Psoas muscle (tissue), 8 donors: Measurements from ENCODE around the gene RAD51B. TPM values are rescaled to one million over a fixed set of nuclear protein-coding genes. Genes with fewer than 3 reads are reported as not detected.

ENCODE experiments used
- ATAC-seq, 4 donors: fragments of 200-7000 bp; cut with Tn5 transposase; one replicate each; pipeline ENCODE4 v1.9.1; 2020; ENCODE audit warnings: moderate library complexity in 3 of 4, mild to moderate bottlenecking in 2 of 4
- DNase-seq, 2 donors: peaks; one replicate each; pipeline ENCODE4 v3.0.0-alpha.2; 2020
- H3K27ac ChIP-seq: fragments of 200-600 bp; one replicate; pipeline ENCODE4 v1.8.0; 2022
- H3K27me3 ChIP-seq, 3 donors: fragments of 200-600 bp in 1 of 3; one replicate each; pipeline versions ENCODE4 v1.6.1 to v1.8.0; 2013 to 2022; ENCODE audit warnings: low read length in 2 of 3, mild to moderate bottlenecking in 2 of 3, moderate library complexity in 1 of 3; ENCODE audit not compliant: insufficient read depth in 3 of 3
- H3K36me3 ChIP-seq, 2 donors: fragments of 200-600 bp in 1 of 2; one replicate each; pipeline versions ENCODE4 v1.6.1 to v1.8.0; 2013 to 2022; ENCODE audit warnings: low read depth in 1 of 2, mild to moderate bottlenecking in 1 of 2, moderate library complexity in 1 of 2; ENCODE audit not compliant: insufficient read depth in 1 of 2
- H3K4me1 ChIP-seq: fragments of 200-600 bp; one replicate; pipeline ENCODE4 v1.8.0; 2022
- H3K4me3 ChIP-seq: fragments of 200-600 bp; one replicate; pipeline ENCODE4 v1.8.0; 2022; ENCODE audit warnings: mild to moderate bottlenecking
- H3K9me3 ChIP-seq: fragments of 200-600 bp; one replicate; pipeline ENCODE4 v1.8.0; 2022
- CTCF ChIP-seq: fragments of 200-600 bp; IDR thresholded peaks from one replicate; pipeline ENCODE4 v1.8.0; 2022; ENCODE audit warnings: antibody characterized with exemption
- WGBS, 3 donors: extraction: QIAGEN DNeasy Blood & Tissue Kit; methylation state at CpG; one replicate each; pipeline versions ENCODE4 v1.1.6 to v1.1.7; 2013; 5-methylcytosine and 5-hydroxymethylcytosine counted together
- intact Hi-C, 2 donors: fragments of 100-400 bp; cut with DNase I; formaldehyde crosslinking; loops; one replicate each; pipeline versions ENCODE4 v1.11.0 to v1.14.2; 2022
- polyA plus RNA-seq, 3 donors: library from polyadenylated mRNA; stranded (reverse); fragments of 200-250 nt; gene quantifications; one replicate each; pipeline ENCODE4 v1.2.3, GENCODE V29; 2013
- total RNA-seq, 4 donors: library from RNA; stranded (reverse); fragmentation: NEBNext Ultra II Directional in 2 of 4; extraction: Animal tissue kit (Norgen Biotek cat#: 25700) in 2 of 4; gene quantifications; one replicate each; pipeline versions ENCODE4 v1.2.1 to v1.2.4, GENCODE V29; 2021 to 2023
- donor health status: healthy with polysubstance abuse.
- donor health status: DM: no; HTN: no; CAD: no; lungs with moderate emphysema.
- donor health status: Bipolar disorder and iron deficiency.
- donor health status: healthy.
- donor health status: DM: yes; HTN: yes; CAD: no.
- donor health status: DM: no; HTN: no; CAD: no.
- donor health status: DM: no; HTN: no; CAD: no.
- donor health status: DM: yes; HTN: yes; CAD: no.

The RAD51B gene
- total and polyA plus RNA-seq, 7 donors: 0.60 to 7.2 (median 2.2) TPM

GRCh38 chr14:68564826-68565759 lies 745.5 kb downstream of the RAD51B start:
- intact Hi-C loops: no loop called here

GRCh38 chr14:68566075-68566474 lies 746.5 kb downstream of the RAD51B start:
- DNase-seq: no peak
- Histone ChIP-seq H3K4me1 (peaks cover 25% of the 10 kb centered on the region), H3K27me3 (no peaks in the 10 kb centered on the region), H3K4me3 (no peak overlapping the region), H3K27ac (no peak overlapping the region), H3K9me3 (no peaks in the 10 kb centered on the region), H3K36me3 (no peaks in the 10 kb centered on the region)
- TF ChIP-seq CTCF: no peak
- intact Hi-C loops: no loop called here
- no peak for ATAC-seq
- 81 to 86% (median 81%) methylated on average over 2 of the region's 2 CpGs for WGBS, 3 donors

More at GRCh38 chr14:68564826-68565759, 745.5 kb downstream of the RAD51B start:
- WGBS, 3 donors: 70 to 79% (median 77%) methylated on average over 8 of the region's 8 CpGs
- H3K4me1 ChIP-seq: peaks cover 25% of the 10 kb centered on the region
- no peak for DNase-seq
- H3K27me3 ChIP-seq: no peaks in the 10 kb centered on the region
- peak in 2 of 4 donors; percentile 14 to 26 for ATAC-seq
- H3K27ac ChIP-seq: peak overlapping the region; percentile 76
- H3K9me3 ChIP-seq: no peaks in the 10 kb centered on the region
- no peaks in the 10 kb centered on the region for H3K36me3 ChIP-seq
- TF ChIP-seq CTCF: no peak
- H3K4me3 ChIP-seq: no peak overlapping the region

GRCh38 chr14:68568907-68569897 lies 749.6 kb downstream of the RAD51B start:
- H3K4me3 ChIP-seq: no peak overlapping the region
- H3K27ac ChIP-seq: peak overlapping the region; percentile 30
- no peaks in the 10 kb centered on the region for H3K9me3 ChIP-seq
- no peak for TF ChIP-seq CTCF
- DNase-seq (no peak), ATAC-seq (no peak)
- intact Hi-C loops: no loop called here
- no peaks in the 10 kb centered on the region for H3K36me3 ChIP-seq
- no peaks in the 10 kb centered on the region for H3K27me3 ChIP-seq
- H3K4me1 ChIP-seq: peaks cover 5% of the 10 kb centered on the region
- 82 to 86% (median 84%) methylated on average over 13 of the region's 13 CpGs for WGBS, 3 donors

GRCh38 chr14:68569970-68570409 lies 750.4 kb downstream of the RAD51B start:
- no peak for DNase-seq
- Histone ChIP-seq H3K4me1 (no peaks in the 10 kb centered on the region), H3K4me3 (no peak overlapping the region), H3K36me3 (no peaks in the 10 kb centered on the region), H3K27me3 (no peaks in the 10 kb centered on the region), H3K9me3 (no peaks in the 10 kb centered on the region), H3K27ac (no peak overlapping the region)
- TF ChIP-seq CTCF: no peak
- intact Hi-C loops: no loop called here
- ATAC-seq: peak in 2 of 4 donors; percentile 18 to 32
- 59 to 75% (median 72%) methylated on average over 4 of the region's 4 CpGs for WGBS, 3 donors
